Stimulated activated CD4-positive, alpha-beta T cell treated with anti-CD3 and anti-CD28 coated beads, Interleukin-1b, Interleukin-23, amount 100 ng/mL, for 4 hours (primary cell): ENCODE measurements around the gene AJUBA.
"Not testable (repeated sequence)": the region's sequence is repeated elsewhere in the genome, so short reads cannot be mapped to it uniquely, and the experiment has no call there.

Experiments used
- DNase-seq, 2 donors: peaks; one replicate each; pipeline ENCODE4 v3.0.0-alpha.2; 2020; ENCODE audit warnings: low read depth in 2 of 2

The AJUBA gene

DNA sequence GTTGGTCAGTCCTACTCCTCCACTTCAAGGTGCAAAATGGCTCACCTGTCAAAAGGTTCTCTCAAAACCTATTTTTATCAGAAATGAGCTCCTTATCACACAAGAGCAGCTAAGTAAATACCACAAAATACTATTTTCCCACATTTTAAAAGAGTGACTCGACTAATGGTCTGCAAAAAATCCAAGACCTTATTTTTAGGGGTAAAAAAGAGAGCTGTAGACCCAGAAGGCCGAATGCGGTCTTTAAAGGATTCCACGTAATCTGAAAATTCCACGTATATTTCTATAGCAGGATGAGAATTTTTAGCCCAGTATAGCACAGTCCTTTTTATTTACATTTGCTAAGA is 23.8 kb upstream of the AJUBA start:
- no peak for DNase-seq

DNA sequence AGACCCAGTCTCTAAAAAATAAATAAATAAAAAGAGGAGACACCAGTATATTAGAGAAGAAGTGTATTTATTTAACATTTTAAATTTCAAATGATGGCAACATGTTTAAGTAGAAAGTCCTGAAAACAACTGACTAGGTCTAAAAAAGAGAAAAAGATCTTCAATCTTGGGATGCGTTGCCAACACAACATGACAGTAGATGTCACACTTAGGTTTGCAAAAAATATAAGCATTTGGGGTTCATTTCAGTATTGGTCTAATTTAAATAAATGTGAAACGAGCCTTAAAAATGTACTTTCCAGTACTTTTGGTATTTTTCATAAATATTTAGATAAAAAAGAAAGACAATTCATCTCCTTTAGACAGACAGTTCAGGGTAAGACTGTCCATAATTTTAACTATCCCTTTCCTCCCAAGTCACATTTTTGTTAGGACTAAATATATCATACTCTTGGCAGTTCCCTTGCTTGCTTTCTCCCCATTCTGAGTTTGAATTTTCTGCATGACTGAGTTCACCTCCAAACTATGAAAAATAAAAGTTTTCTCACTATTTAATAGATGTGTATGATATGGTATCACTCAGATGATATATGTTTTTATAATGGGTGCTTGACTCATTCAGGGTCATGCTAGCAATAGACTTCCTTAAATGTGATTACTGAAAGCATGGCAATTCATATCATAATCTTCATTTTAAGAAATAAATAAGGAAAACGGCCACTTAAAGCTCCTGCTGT is 23.3 kb upstream of the AJUBA start:
- DNase-seq = no peak

DNA sequence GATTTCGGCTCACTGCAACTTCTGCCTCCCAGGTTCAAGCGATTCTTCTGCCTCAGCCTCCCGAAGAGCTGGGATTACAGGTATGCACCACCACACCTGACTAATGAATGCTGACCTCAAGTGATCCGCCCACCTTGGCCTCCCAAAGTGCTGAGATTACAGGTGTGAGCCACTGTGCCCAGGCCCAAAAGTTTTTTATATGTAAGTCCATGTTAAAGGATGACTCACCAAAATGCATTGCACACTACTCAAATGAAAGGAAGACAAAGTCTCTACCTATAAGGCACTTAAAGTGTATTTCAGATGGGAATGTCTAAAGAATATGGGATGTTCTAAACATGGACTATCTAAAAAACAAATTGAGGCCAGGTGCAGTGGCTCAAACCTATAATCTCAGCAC is 21.9 kb upstream of the AJUBA start:
- not testable (repeated sequence) for DNase-seq

DNA sequence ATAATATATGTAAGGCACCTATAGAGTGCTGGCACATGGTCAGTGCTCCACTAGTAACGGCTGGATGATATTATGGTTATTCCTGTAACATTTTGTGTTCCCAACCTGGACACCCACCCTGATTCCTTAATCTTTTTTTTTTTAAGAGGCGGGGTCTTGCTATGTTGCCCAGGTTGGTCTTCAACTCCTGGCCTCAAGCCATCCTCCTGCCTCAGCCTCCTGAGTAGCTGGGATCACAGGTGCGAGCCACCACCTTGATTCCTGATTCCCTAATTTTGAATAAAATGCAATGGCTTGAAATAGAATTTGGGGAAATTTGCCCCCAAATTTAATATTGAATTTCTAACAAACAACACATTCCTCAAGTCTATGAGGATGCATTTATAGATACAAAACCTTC is 20.2 kb upstream of the AJUBA start:
- no peak for DNase-seq

DNA sequence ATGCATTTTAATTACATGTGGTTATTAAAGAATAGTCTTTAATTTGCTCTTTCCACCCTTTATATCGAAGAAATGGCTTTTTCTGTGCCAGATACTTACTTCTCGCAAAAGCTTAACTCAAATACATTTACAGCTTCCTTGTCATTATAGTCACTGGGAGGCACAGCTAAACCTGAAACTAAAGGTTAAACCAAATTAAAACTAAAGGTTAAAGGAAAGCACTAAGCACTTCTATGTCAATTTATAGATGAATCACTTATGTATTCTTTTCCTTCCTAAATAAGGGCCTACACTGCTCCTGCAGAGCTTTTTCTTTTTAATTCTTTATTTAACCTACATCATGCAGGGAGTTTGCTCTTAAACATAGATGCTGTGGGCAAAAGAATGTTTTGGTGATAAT is 18.5 kb upstream of the AJUBA start:
- no peak for DNase-seq

DNA sequence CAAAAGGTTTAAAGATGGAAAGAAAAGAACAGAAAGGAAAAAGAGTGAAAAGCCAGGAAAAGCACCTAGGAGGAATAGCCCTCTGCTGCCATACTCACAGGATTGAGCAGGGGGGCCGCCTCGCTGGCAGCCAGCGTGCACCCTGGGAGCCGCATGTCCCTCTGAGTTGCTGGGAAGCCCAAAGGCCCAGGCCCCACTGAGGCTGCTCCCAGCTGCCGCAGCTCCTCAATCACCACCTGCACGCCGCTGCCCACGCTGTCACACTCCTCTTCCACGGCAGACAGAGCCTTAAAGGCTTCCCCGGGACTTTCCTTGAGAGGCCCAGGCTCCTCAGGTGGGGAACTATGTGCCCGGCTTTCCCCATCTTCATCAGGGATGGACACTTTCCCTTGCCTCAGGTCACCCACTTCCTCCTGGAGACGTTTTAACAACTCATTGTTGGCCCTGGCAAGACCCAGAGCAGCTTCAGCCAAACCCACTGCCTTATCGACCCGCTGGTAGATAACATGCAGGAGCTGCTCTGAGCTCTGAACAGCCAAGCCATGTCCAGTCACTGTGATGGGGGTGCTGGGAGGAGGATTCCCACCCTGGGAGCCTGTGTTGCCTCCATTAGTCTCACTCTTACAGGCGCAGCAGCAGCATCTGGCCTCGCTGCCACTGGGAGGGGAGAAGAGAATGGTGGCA is 16.1 kb upstream of the AJUBA start:
- DNase-seq = no peak

DNA sequence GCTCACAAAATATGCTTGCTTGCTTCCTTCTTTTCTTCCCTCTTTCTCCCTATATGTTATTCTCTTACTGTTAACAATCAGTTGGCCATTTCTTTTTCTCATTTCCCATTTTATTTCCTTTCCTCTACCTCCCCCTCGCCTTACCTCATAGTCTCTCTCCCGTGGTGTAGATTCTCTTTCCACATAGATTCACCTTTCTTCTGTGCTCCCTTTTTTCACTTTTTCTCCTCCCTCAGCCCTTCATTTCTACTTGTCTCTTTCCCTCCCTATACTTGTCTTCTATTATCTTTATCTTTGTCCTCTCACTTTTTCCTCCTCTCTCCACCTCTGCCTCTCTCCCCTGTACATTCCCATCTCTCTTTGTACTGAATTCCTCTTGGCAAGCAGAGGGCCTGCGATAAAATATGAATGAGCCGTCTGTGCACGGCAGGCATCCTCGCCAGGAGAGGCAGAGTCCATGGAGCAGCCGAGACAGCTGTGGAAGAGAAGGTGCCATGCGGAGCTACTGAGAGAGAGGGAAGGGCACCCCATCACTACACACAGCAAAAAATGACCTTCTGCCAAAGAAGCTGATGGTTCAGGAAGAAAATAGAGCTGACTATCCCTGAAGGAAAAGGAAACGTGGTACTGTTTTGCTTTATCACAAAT is 15.4 kb upstream of the AJUBA start:
- no peak for DNase-seq

DNA sequence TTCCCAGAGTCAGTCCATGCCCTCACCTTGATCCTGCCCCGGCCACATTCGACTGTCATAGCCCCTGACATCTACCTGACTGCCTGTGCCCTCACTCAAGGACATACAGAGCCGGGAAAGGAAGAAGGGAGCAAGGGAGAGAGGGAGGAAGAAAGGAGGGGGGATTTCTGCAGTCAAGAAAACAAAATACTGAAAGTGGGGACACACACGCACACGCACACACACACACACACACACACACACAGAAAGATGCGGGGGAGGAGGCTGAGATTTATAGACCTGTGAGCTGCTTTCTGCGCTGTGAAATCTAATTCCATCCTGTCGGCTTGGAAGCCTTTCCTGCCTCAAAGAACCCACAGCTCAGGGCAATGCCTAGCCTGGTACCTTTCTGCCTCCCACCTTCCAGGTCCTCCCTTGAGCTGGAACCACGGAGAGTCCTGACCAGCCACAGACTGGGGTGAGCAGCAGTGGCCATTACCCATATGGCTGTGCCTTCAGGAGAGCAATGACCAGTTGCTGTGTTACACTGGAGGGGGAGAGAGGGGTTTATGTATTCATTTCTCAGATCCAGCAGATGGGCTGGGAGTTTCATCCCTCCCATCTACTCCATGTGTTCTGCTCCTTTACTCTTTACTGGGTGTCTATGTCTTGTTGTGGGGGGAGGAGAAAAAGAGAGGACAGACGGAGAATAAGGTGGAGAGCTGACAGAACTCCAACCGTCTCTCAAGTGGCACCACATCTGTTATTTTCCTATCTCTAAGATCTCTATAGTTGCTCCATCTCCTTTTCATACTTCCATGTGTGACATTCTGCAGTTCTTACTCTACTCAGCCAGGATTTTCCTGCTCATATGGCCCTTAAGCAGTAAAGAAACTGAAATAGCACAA is 14.7 kb upstream of the AJUBA start:
- DNase-seq = no peak

DNA sequence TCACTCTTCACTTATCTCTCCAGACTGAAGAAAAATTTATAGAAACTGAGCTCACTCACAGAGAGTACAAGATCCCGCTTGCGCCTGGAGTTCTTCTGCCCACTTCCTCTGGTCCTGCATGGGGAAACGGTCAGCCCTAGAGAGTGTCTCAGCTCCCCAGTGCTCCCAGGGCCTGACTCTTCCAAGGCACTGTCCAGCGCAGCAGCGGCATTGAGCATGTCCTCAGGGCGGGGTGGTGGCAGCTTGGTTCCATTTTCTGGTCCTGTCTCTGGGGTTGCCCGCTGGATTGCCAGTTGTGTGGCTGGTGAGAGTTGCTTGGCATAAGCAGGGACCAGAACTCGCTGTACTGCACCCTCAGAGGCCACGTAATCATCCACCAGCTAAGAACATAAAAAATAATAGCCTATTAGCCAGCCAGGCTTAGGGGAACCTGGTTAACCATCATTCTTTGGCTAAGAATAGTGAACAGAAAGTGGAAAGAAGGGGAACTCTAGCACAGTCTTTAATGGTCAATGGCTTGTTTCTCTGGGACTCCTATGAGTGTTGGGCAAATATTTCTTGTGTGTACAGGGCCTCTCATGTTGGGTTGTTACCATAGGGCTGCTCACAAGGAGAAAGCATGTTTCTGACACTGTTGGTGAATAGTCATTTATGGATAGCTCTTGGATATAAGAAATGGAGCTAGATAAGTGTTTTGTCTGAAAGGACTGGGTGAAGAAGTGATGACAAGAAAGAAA is 13.7 kb upstream of the AJUBA start:
- no peak for DNase-seq

DNA sequence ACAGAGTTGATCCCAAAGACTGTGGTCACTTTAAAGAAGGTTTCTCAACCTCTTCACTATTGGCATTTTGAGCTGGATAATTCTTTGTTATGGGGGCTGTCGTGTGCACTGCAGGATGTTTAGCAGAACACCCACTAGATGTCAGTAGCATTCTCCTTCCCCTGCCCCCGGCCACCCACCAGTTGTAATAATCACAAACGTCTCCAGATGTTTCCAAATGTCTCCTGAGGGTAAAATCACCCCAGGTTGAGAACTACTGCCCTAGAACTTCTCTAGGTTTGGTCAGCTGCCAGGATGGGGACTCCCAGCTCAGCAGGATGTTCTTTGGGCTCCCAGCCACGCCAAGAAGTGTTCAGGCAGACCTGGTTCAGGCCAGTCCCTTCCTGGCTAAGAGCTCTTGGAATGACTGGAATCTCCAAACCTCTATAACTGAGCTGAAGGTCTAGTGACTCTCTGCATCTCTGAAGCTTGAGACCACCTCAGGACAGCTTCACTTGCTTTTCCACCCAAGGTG is 12.5 kb upstream of the AJUBA start:
- no peak for DNase-seq

DNA sequence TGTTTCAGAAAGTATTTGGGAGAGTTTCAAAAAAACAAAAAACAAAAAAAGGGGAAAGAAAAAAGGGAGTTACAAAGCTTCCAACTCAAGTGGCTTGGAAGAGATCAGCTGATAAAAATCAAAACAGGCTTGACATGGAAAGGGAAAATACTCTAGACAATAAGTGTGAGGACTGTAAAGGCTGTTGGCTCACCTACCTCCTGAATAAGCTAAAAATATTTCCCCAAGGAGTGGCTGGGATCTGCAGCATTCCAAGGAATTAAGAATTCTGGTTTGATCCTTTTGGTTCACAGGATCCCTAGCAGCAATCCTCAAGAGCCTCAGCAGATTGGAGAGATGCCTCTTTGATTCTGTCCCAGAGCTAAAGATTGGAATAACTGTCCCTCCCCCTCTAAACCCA is 11.2 kb upstream of the AJUBA start:
- DNase-seq = no peak

DNA sequence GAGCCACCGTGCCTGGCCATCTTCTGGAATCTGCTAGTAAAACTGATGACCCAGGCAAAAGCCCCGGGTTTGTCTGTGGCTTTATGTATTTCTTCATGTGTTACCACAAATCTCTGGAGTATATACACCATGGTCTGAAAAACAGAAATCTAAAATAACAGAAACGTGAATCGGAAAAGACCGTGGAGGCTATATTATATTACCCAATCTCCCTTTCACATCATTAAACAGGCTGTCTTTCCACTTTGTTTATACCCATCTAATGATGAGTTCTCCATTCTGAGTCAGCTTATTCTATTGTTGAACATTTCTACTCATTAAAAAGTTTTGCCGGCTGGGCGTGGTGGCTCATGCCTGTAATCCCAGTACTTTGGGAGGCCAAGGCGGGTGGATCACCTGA is 9.5 kb upstream of the AJUBA start:
- DNase-seq = no peak

DNA sequence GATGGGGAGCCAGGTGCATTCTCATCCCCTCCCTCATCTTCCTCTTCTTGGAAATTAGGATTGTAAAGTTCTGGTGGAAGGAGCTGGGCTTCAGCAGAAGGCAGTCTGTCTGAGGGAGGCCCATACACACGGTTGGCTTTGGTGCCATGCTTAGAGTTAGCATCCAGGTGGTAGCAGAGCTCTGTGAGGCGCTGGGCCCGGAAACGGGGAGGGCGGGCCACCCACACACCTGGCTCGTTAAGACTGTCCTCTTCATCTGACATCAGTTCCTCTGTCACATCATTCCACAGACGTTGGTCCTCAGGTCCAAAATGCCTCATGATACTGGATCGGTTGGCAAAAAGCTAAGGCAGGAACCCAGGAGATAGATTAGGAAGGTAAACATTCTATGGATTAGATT is 4.9 kb upstream of the AJUBA start:
- DNase-seq = no peak

DNA sequence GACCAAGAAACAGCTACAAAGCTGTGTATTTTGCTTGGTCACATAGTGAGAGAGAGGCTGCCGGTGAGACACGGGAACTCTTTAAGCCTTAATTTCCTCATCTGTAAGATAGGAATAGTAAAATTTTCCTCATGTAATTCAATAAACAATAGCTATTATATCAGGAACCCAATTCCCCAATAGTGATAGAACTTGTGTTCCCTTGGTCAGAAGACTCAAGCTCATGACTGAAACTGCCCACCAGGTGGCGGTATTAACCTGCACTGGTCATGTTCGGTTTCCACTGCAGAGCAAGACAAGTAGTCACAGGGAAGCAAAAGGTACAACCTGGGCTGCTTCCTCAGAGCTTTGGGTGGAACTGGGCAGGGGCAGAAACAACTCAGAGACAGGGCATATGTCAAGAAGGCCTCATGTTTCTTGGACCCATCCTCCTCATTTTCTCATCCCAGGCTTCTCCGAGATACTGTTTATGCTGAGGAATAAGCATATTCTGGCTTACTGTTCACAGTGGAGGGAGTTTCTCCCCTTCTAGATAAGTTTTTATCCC is 4.2 kb upstream of the AJUBA start:
- DNase-seq = peak; percentile 80 to 91

DNA sequence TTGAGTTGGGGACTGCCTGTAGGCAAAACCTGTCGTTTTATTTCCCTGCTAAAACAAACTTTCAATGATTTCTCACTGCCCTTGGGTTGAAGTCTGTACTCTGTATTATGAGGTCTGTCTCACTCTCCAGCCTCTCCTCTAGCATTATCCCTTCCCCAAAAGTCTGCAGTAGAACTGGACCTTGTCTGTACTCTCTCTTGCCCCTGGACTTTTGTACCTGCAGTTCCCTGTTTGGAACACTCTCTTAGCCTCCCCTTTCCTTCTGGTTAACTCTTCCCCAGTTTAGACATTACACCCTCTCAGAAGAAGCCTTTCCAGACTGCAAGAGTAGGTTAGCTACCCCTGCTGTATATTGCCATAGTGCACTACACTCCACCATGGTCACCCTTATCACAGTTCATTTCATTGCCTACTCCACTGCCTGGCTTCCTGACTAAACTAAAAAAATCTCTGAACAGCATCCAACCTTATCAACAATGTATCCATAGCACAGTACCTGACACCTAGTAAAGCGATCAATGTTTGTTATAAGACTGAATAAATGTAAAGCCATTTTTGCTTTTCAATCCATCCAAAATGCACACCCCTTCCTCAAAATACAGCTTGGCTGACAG is 3.6 kb upstream of the AJUBA start:
- DNase-seq = no peak

DNA sequence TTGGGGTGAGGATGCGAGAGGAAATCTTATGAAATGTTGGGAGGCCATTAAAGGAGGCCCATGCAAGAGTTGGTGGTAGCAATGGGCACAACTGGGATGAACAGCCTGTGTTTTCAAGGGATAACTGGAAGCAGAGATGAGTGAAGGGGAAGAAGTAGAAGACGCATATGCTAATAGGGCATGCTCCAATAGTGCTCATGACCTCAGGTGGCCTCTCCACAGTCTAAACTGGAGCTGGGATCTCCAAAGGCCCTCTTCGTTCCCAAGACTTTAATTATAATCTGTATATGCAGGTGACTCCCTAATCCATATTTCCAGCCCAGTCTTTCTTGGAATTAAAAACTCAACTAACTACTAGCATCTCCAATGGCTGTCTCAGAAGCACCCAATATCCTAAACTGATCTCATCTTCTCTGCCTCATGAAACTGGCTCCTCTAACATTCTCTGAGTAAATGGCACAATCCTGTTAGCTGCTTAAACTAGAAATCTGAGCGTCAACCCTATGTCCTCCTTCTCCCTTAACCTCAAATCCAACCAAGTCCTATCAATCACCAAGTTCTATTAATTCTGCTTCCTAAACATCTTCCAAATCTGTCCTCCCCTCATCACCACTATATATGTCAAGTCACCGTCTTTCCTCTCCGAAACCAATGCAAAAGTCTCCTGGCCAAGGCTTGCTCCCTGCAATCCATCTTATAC is 2.8 kb upstream of the AJUBA start:
- no peak for DNase-seq

DNA sequence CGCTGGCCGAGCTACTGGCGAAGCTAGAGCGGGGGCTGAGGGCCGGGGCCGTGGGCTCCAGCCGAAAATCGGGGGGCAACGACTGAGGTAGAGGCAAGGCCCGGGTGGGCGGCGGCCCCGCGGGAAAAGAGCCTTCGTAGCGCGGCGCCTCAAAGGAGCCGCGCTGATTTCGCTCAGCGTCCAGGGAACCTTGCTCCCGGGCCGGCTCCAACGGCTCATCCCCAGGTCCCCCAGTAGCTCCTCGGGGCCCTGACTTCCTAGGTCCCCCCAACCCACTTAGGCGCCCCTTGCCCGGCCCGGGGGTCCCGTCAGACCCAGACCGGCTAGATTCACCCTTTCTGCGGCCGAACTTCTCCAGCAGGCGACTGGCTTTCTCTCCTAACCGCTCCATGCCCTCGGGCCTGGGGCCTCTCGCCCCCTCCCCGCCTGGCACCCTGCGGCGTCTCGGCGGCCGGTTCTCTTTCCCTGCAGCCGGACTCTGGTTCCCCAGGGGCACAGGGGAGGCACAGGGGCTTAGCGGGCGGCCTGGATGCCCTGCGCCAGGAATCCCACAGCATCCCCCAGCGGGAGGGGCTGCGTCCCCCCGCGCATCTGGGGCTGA is 375 bp downstream of the AJUBA start:
- no peak for DNase-seq

DNA sequence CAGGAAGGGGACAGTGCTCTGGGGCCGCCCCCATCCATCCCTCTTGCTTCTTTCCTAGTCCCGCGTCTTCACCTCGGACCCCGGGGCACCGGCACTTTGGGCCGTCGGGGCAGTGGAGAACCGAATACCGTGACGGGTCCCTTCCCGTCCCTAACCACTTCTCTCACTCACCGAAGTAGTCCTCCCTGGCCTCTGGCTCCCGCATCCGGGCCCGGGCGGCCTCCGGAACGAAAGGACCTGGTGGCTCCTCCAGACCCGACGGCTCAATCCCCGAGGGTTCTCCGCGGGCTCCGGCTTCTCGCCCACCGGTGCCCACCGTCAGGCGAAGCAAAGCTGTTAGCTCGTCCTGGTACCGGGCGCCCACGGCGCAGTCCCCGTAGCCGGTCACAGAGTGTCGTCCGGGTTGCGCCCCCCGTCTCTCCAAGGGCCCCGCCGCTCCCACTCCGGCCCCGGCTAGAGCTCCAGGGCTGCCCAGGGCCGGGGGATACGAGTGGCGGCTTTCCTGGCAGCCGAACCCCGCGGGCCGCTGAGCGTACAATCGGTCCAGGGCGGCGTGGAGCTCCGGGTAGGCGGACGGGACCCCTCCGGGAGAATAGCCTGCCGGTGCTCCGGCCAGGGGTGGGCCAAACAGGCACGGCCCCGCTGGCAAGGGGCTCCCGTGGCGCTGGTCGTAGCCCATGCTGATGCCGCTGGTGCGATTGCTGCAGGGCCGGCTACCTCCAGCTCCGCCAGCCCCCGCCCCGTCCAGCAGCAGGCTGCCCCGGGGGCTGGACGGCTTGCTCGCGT is 1.1 kb downstream of the AJUBA start:
- DNase-seq = peak in 1 of 2 donors; percentile 14

DNA sequence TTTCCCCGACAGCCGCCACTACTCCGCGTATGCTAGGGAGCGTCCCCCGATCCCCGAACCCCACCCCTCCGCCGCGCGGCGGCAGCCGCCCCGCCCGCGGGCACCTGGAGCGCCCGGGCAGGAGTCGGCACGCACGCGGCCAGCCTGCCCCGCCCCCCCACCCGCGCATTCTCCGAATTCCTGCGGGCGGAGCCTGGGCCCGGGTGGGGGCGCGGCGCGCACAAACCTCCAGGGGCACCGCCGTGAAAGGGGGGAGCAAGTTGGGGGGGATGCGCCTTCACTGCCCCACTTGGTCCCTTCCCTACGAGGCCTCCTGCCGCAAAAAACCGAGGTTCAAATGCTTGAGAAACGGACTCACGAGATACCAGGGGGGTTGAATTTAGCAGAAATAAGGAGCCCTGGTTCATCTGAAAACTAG is 1.7 kb downstream of the AJUBA start:
- DNase-seq = peak in 1 of 2 donors; percentile 46
